Peyer's patch (tissue), 4 donors: ENCODE data around the gene SPEM1.

ENCODE experiments used
- POLR2A ChIP-seq, 2 donors: fragments of 450-650 bp; IDR thresholded peaks; one replicate each; pipeline ENCODE4 v1.5.1; 2017; ENCODE audit warnings: antibody characterized with exemption in 2 of 2, mild to moderate bottlenecking in 2 of 2, moderate library complexity in 2 of 2
- TF ChIP-seq, protein P1 (sequence below), 6 experiments: fragments of 450-650 bp in 4 of 6; fragments of 200-600 bp in 2 of 6; sonication (generic) in 1 of 6; IDR thresholded peaks; one replicate each; pipeline ENCODE4 v1.5.1; 2017 to 2019; ENCODE audit warnings: antibody characterized with exemption in 6 of 6, mild to moderate bottlenecking in 3 of 6, moderate library complexity in 1 of 6

- TF ChIP-seq, protein P1, sequence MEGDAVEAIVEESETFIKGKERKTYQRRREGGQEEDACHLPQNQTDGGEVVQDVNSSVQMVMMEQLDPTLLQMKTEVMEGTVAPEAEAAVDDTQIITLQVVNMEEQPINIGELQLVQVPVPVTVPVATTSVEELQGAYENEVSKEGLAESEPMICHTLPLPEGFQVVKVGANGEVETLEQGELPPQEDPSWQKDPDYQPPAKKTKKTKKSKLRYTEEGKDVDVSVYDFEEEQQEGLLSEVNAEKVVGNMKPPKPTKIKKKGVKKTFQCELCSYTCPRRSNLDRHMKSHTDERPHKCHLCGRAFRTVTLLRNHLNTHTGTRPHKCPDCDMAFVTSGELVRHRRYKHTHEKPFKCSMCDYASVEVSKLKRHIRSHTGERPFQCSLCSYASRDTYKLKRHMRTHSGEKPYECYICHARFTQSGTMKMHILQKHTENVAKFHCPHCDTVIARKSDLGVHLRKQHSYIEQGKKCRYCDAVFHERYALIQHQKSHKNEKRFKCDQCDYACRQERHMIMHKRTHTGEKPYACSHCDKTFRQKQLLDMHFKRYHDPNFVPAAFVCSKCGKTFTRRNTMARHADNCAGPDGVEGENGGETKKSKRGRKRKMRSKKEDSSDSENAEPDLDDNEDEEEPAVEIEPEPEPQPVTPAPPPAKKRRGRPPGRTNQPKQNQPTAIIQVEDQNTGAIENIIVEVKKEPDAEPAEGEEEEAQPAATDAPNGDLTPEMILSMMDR (IDR thresholded peaks at IDR 0.05), result no peak
- no peak for TF ChIP-seq POLR2A (IDR thresholded peaks at IDR 0.05)
These were observed 22.0 kb downstream of the SPEM1 start for GRCh38 chr17:7442142-7442541.
